Activated naive CD4-positive, alpha-beta T cell treated with anti-CD3 and anti-CD28 coated beads, Interleukin-2, amount 50 U/mL, for 24 hours (primary cell): ENCODE results near the gene ACR.
A peak's percentile ranks its signal among the peaks of the same experiment; 100 is the strongest.

Experiments
- H3K27ac Mint-ChIP-seq: one replicate; pipeline ENCODE4 v1.8.0; 2021; ENCODE audit warnings: mild to moderate bottlenecking, mixed read lengths
- H3K27me3 Mint-ChIP-seq: one replicate; pipeline ENCODE4 v1.8.0; 2021; ENCODE audit warnings: mixed read lengths
- H3K36me3 Mint-ChIP-seq: one replicate; pipeline ENCODE4 v1.8.0; 2021; ENCODE audit warnings: mixed read lengths
- H3K4me1 Mint-ChIP-seq: one replicate; pipeline ENCODE4 v1.8.0; 2021; ENCODE audit warnings: mixed read lengths
- H3K4me3 Mint-ChIP-seq: one replicate; pipeline ENCODE4 v1.8.0; 2021; ENCODE audit warnings: mild to moderate bottlenecking, mixed read lengths
- H3K9me3 Mint-ChIP-seq: one replicate; pipeline ENCODE4 v1.8.0; 2021; ENCODE audit warnings: mixed read lengths

The ACR gene

GRCh38 chr22:50722048-50722701, 15.8 kb upstream of the ACR start:
- H3K4me1 Mint-ChIP-seq = no peaks in the 10 kb centered on the region

GRCh38 chr22:50722716-50723428, 15.1 kb upstream of the ACR start:
- Mint-ChIP-seq H3K36me3 (no peaks in the 10 kb centered on the region), H3K27me3 (no peaks in the 10 kb centered on the region), H3K27ac (no peak overlapping the region), H3K9me3 (no peaks in the 10 kb centered on the region), H3K4me1 (no peaks in the 10 kb centered on the region), H3K4me3 (no peak overlapping the region)

More at GRCh38 chr22:50722048-50722701, 15.8 kb upstream of the ACR start:
- Mint-ChIP-seq H3K27me3 (no peaks in the 10 kb centered on the region), H3K9me3 (no peaks in the 10 kb centered on the region), H3K4me3 (no peak overlapping the region), H3K27ac (no peak overlapping the region), H3K36me3 (no peaks in the 10 kb centered on the region)

- H3K9me3 Mint-ChIP-seq = no peaks in the 10 kb centered on the region
- H3K4me1 Mint-ChIP-seq = no peaks in the 10 kb centered on the region
- H3K36me3 Mint-ChIP-seq = no peaks in the 10 kb centered on the region
- H3K27me3 Mint-ChIP-seq = no peaks in the 10 kb centered on the region
- H3K27ac Mint-ChIP-seq = no peak overlapping the region
- no peak overlapping the region for H3K4me3 Mint-ChIP-seq
Observed at GRCh38 chr22:50723991-50724390, 14.0 kb upstream of the ACR start.

GRCh38 chr22:50724616-50725015, 13.4 kb upstream of the ACR start:
- no peaks in the 10 kb centered on the region for H3K36me3 Mint-ChIP-seq
- no peaks in the 10 kb centered on the region for H3K27me3 Mint-ChIP-seq
- H3K4me3 Mint-ChIP-seq = no peak overlapping the region
- no peaks in the 10 kb centered on the region for H3K9me3 Mint-ChIP-seq
- no peaks in the 10 kb centered on the region for H3K4me1 Mint-ChIP-seq
- H3K27ac Mint-ChIP-seq = no peak overlapping the region

- no peaks in the 10 kb centered on the region for H3K36me3 Mint-ChIP-seq
- H3K4me3 Mint-ChIP-seq = no peak overlapping the region
- no peaks in the 10 kb centered on the region for H3K27me3 Mint-ChIP-seq
- H3K4me1 Mint-ChIP-seq = no peaks in the 10 kb centered on the region
- no peaks in the 10 kb centered on the region for H3K9me3 Mint-ChIP-seq
- no peak overlapping the region for H3K27ac Mint-ChIP-seq
Observed at GRCh38 chr22:50725597-50725996, 12.4 kb upstream of the ACR start.

GRCh38 chr22:50726643-50727340, 11.2 kb upstream of the ACR start:
- no peak overlapping the region for H3K27ac Mint-ChIP-seq
- H3K4me1 Mint-ChIP-seq = no peaks in the 10 kb centered on the region
- no peak overlapping the region for H3K4me3 Mint-ChIP-seq
- no peaks in the 10 kb centered on the region for H3K36me3 Mint-ChIP-seq
- no peaks in the 10 kb centered on the region for H3K9me3 Mint-ChIP-seq
- H3K27me3 Mint-ChIP-seq = no peaks in the 10 kb centered on the region

GRCh38 chr22:50727678-50728522, 10.1 kb upstream of the ACR start:
- Mint-ChIP-seq H3K4me3 (no peak overlapping the region), H3K4me1 (peaks cover 4% of the 10 kb centered on the region), H3K36me3 (no peaks in the 10 kb centered on the region), H3K27ac (no peak overlapping the region), H3K9me3 (no peaks in the 10 kb centered on the region), H3K27me3 (no peaks in the 10 kb centered on the region)

GRCh38 chr22:50728523-50728931, 9.5 kb upstream of the ACR start:
- H3K4me3 Mint-ChIP-seq = no peak overlapping the region
- H3K9me3 Mint-ChIP-seq = no peaks in the 10 kb centered on the region
- peaks cover 4% of the 10 kb centered on the region for H3K4me1 Mint-ChIP-seq
- H3K36me3 Mint-ChIP-seq = no peaks in the 10 kb centered on the region
- H3K27me3 Mint-ChIP-seq = no peaks in the 10 kb centered on the region
- H3K27ac Mint-ChIP-seq = no peak overlapping the region

GRCh38 chr22:50729391-50730012, 8.5 kb upstream of the ACR start:
- Mint-ChIP-seq H3K27me3 (no peaks in the 10 kb centered on the region), H3K27ac (no peak overlapping the region), H3K4me1 (peaks cover 4% of the 10 kb centered on the region), H3K36me3 (no peaks in the 10 kb centered on the region), H3K4me3 (no peak overlapping the region), H3K9me3 (no peaks in the 10 kb centered on the region)

- no peaks in the 10 kb centered on the region for H3K9me3 Mint-ChIP-seq
- H3K4me1 Mint-ChIP-seq = peaks cover 4% of the 10 kb centered on the region
- H3K27ac Mint-ChIP-seq = no peak overlapping the region
- no peaks in the 10 kb centered on the region for H3K36me3 Mint-ChIP-seq
- H3K27me3 Mint-ChIP-seq = no peaks in the 10 kb centered on the region
- no peak overlapping the region for H3K4me3 Mint-ChIP-seq
Observed at GRCh38 chr22:50730013-50730891, 7.8 kb upstream of the ACR start.

- Mint-ChIP-seq H3K4me1 (peaks cover 4% of the 10 kb centered on the region), H3K4me3 (no peak overlapping the region), H3K27ac (no peak overlapping the region), H3K36me3 (no peaks in the 10 kb centered on the region), H3K27me3 (no peaks in the 10 kb centered on the region), H3K9me3 (no peaks in the 10 kb centered on the region)
Observed at GRCh38 chr22:50730941-50731661, 6.9 kb upstream of the ACR start.

- Mint-ChIP-seq H3K27ac (peak overlapping the region; percentile 59), H3K9me3 (no peaks in the 10 kb centered on the region), H3K27me3 (no peaks in the 10 kb centered on the region), H3K4me3 (no peak overlapping the region), H3K36me3 (no peaks in the 10 kb centered on the region), H3K4me1 (peaks cover 4% of the 10 kb centered on the region)
Observed at GRCh38 chr22:50731811-50732624, 6.0 kb upstream of the ACR start.

- H3K27me3 Mint-ChIP-seq = no peaks in the 10 kb centered on the region
- peaks cover 4% of the 10 kb centered on the region for H3K4me1 Mint-ChIP-seq
- H3K36me3 Mint-ChIP-seq = no peaks in the 10 kb centered on the region
- peak overlapping the region; percentile 13 for H3K27ac Mint-ChIP-seq
- H3K9me3 Mint-ChIP-seq = no peaks in the 10 kb centered on the region
- no peak overlapping the region for H3K4me3 Mint-ChIP-seq
Observed at GRCh38 chr22:50732681-50733080, 5.3 kb upstream of the ACR start.
